Effector memory CD4-positive, alpha-beta T cell (primary cell): Measurements from ENCODE around the gene ZNF500.
"Not testable (repeated sequence)": the region's sequence is repeated elsewhere in the genome, so short reads cannot be mapped to it uniquely, and the experiment has no call there.

Experiments used
- DNase-seq, 3 donors: peaks; one replicate each; pipeline ENCODE4 v3.0.0-alpha.2; 2020
- H3K27ac ChIP-seq: 2 replicates; pipeline ENCODE4 v1.7.0; 2013; ENCODE audit warnings: mild to moderate bottlenecking, low read length, moderate library complexity; ENCODE audit not compliant: insufficient read depth, poor library complexity, severe bottlenecking
- H3K27me3 ChIP-seq: replicated peaks from 2 replicates; pipeline ENCODE4 v1.7.0; 2013; ENCODE audit warnings: mild to moderate bottlenecking, low read length; ENCODE audit not compliant: insufficient read depth, control insufficient read depth, poor library complexity, severe bottlenecking
- H3K36me3 ChIP-seq: 2 replicates; pipeline ENCODE4 v1.7.0; 2013; ENCODE audit warnings: mild to moderate bottlenecking, low read length, moderate library complexity; ENCODE audit not compliant: control insufficient read depth, insufficient read depth
- H3K4me1 ChIP-seq: 2 replicates; pipeline ENCODE4 v1.7.0; 2013; ENCODE audit warnings: low read length, mild to moderate bottlenecking; ENCODE audit not compliant: control insufficient read depth, insufficient read depth, poor library complexity, severe bottlenecking
- H3K4me3 ChIP-seq: 2 replicates; pipeline ENCODE4 v1.7.0; 2013; ENCODE audit warnings: low read length, low read depth, mild to moderate bottlenecking; ENCODE audit not compliant: insufficient read depth, poor library complexity, severe bottlenecking
- H3K9me3 ChIP-seq: 2 replicates; pipeline ENCODE4 v1.7.0; 2013; ENCODE audit warnings: mild to moderate bottlenecking, low read length, moderate library complexity; ENCODE audit not compliant: control insufficient read depth

ZNF500 gene

GRCh38 chr16:4746991-4747574 is 19.9 kb downstream of the ZNF500 start:
- DNase-seq = no peak
- no peak overlapping the region for H3K4me3 ChIP-seq
- peaks cover 15% of the 10 kb centered on the region for H3K36me3 ChIP-seq
- no peaks in the 10 kb centered on the region for H3K9me3 ChIP-seq
- no peaks in the 10 kb centered on the region for H3K27me3 ChIP-seq
- H3K27ac ChIP-seq = no peak overlapping the region
- peaks cover 3% of the 10 kb centered on the region for H3K4me1 ChIP-seq

DNA sequence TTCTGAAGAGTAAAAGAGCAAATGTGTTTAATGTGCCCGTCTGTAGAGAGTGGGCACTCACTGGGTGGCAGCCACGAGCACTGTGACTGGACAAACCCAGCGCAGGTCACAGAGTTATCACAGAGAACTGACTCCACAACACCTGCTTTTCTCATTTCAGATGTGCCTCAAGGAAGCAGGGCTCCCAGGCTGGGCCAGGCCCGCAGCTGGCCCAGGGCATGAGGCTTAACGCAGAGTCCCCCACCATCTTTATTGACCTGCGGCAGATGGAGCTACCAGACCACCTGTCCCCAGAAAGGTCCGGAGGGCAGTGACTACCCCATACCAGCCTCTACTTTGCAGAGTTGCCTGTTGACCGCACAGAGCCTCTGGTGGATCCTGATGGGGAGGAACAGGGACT is 20.7 kb downstream of the ZNF500 start:
- peaks cover 6% of the 10 kb centered on the region for H3K36me3 ChIP-seq
- no peaks in the 10 kb centered on the region for H3K9me3 ChIP-seq
- H3K27ac ChIP-seq = no peak overlapping the region
- H3K4me1 ChIP-seq = peaks cover 3% of the 10 kb centered on the region
- H3K27me3 ChIP-seq = no peaks in the 10 kb centered on the region
- DNase-seq = no peak
- no peak overlapping the region for H3K4me3 ChIP-seq

DNA sequence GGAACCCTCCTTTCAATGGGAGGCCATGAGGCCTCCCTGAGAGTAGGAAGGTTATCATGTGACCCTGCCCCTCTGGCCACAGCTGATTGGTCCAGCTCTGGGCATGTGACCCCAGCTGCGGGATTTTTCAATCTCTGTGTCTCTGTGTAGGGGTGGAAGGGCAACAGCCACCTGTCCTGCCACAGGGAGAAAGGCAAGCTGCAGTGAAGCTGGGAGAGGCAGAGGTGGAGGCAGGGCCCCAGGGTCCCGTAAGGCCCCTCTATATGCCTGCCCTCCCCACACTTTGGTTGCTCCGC is 21.7 kb downstream of the ZNF500 start:
- no peaks in the 10 kb centered on the region for H3K9me3 ChIP-seq
- no peaks in the 10 kb centered on the region for H3K36me3 ChIP-seq
- no peaks in the 10 kb centered on the region for H3K27me3 ChIP-seq
- H3K4me3 ChIP-seq = no peak overlapping the region
- H3K27ac ChIP-seq = no peak overlapping the region
- peaks cover 3% of the 10 kb centered on the region for H3K4me1 ChIP-seq
- no peak for DNase-seq

DNA sequence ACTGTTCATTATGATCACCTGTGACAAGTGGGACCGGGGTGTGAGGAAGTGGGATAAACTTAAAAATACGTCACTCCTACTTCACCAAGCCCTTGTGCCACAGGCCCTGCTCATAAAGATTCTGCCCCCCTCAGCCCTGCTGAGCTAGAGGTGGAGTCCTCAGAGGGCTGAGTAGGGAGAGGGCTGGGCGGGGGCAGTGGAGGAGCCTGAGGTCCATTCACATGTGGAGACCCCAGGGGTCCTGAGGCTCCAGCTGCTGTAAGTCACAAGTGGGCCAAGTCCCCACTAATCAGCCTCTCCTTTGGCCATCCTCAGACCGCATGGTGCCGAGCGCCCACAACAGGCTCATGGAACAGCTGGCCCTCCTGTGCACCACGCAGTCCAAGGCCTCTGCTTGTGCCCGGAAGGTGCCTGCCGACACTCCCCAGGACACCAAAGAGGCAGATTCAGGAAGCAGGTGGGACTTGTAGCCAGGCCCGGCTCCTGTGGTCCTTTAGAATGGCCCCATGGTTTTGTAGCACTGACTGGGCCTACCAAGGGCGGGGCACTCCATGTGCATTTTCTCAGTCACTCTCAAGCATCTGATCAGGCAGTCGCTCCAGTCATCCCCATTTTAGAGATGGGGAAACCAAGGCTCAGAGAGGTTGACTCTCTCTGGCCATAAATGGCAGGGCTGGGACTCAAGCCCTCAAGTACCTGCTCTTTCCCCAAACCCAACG is 22.2 kb downstream of the ZNF500 start:
- H3K4me1 ChIP-seq = peaks cover 3% of the 10 kb centered on the region
- H3K4me3 ChIP-seq = no peak overlapping the region

DNA sequence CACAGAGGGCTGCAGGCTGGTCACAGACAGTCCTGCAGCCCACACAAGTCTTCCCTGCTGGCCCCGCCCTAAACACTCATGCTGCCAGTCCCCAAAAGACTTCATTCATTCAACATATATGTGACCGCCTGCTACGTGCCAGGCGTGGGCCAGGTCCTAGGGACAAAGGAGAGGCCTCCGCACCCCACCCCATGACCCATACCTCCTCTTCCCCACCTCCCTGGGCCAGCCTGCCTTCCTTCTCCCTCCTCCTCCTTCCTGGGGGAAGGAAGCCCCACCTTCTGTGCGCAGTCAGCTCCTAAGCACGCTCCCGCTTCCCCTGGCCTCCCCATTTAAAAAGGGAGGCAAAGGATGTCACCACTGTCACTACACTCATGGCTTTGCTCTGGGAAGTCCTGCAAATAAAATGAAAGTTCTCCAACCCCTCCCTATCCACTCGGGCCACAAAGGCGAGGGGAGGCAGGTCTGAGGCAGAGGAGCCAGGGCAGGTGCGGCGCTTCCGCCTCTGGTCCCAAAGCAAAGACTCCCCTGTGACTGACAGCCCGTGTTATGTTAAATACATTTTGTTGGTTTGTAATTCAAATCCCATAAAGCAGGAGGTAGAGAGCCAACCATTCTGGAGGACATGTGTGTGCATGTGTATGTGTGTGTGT is 23.6 kb downstream of the ZNF500 start:
- no peak overlapping the region for H3K27ac ChIP-seq
- H3K36me3 ChIP-seq = no peaks in the 10 kb centered on the region
- H3K4me3 ChIP-seq = no peak overlapping the region
- no peaks in the 10 kb centered on the region for H3K27me3 ChIP-seq
- DNase-seq = no peak
- H3K4me1 ChIP-seq = peaks cover 3% of the 10 kb centered on the region
- no peaks in the 10 kb centered on the region for H3K9me3 ChIP-seq

More for the DNA sequence above, 22.2 kb downstream of the ZNF500 start:
- no peaks in the 10 kb centered on the region for H3K27me3 ChIP-seq
- H3K9me3 ChIP-seq = no peaks in the 10 kb centered on the region
- no peaks in the 10 kb centered on the region for H3K36me3 ChIP-seq
- no peak overlapping the region for H3K27ac ChIP-seq
- no peak for DNase-seq

GRCh38 chr16:4738370-4738769 is 28.6 kb downstream of the ZNF500 start:
- not testable (repeated sequence) for H3K4me3 ChIP-seq, DNase-seq, H3K27ac ChIP-seq, H3K27me3 ChIP-seq, H3K9me3 ChIP-seq, H3K36me3 ChIP-seq
- H3K4me1 ChIP-seq = peaks cover 14% of the 10 kb centered on the region

GRCh38 chr16:4737545-4737944 is 29.4 kb downstream of the ZNF500 start:
- no peak for DNase-seq
- no peaks in the 10 kb centered on the region for H3K9me3 ChIP-seq
- H3K4me1 ChIP-seq = peaks cover 14% of the 10 kb centered on the region
- H3K27ac ChIP-seq = no peak overlapping the region
- H3K36me3 ChIP-seq = no peaks in the 10 kb centered on the region
- H3K4me3 ChIP-seq = no peak overlapping the region
- H3K27me3 ChIP-seq = no peaks in the 10 kb centered on the region

DNA sequence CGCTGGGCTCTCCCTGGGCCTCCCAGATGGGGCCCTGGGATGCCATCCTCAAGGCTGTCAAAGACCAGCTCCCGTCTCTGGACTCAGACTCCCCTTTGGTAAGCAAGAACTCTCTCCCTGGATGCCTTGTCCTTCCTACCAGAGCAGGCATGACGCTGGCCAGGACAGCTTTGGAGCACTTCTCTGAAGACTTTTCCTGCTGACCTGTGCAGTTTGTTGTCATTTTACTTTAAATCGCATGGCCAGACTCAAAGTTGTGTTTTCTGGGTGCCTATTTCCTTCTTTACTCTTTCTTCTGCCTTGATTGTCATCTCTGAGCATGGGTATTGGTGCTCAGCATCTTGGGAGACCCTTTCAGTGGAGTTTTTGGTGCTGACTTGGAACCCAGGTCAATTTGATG is 30.4 kb downstream of the ZNF500 start:
- H3K36me3 ChIP-seq = no peaks in the 10 kb centered on the region
- no peaks in the 10 kb centered on the region for H3K9me3 ChIP-seq
- DNase-seq = no peak
- no peaks in the 10 kb centered on the region for H3K27me3 ChIP-seq
- H3K4me3 ChIP-seq = no peak overlapping the region
- peaks cover 14% of the 10 kb centered on the region for H3K4me1 ChIP-seq
- H3K27ac ChIP-seq = no peak overlapping the region

- no peaks in the 10 kb centered on the region for H3K27me3 ChIP-seq
- H3K4me1 ChIP-seq = peaks cover 14% of the 10 kb centered on the region
- peak; percentile 90 to 92 (median 92) for DNase-seq
- peaks cover 5% of the 10 kb centered on the region for H3K36me3 ChIP-seq
- no peaks in the 10 kb centered on the region for H3K9me3 ChIP-seq
- peak overlapping the region; percentile 86 for H3K4me3 ChIP-seq
- H3K27ac ChIP-seq = peak overlapping the region; percentile 78
Measured at GRCh38 chr16:4734730-4735535, 32.0 kb downstream of the ZNF500 start.
